GM18951 (cell line): ENCODE measurements around the gene CAPRIN2.

Source experiments
- POLR2A ChIP-seq: IDR thresholded peaks from 4 replicates; pipeline ENCODE4 v1.6.1; 2011; ENCODE audit warnings: mild to moderate bottlenecking; ENCODE audit not compliant: insufficient read length, insufficient read depth; ENCODE audit errors: extremely low read depth
- in situ Hi-C: fragments of 300-500 bp; cut with MboI; formaldehyde crosslinking; loops from one replicate; pipeline ENCODE4 v1.12.0; 2022; ENCODE audit warnings: low sequenced_read_pairs, mixed read lengths, inconsistent platforms; ENCODE audit not compliant: unreplicated experiment

Gene CAPRIN2

GRCh38 chr12:30706476-30706875 is 48.3 kb downstream of the CAPRIN2 start:
- in situ Hi-C loops: no loop called here

GRCh38 chr12:30701056-30701455 is 53.7 kb downstream of the CAPRIN2 start:
- no peak for TF ChIP-seq POLR2A
- in situ Hi-C loops: no loop called here

More at GRCh38 chr12:30706476-30706875, 48.3 kb downstream of the CAPRIN2 start:
- no peak for TF ChIP-seq POLR2A

- in situ Hi-C loops: no loop called here
- TF ChIP-seq POLR2A: no peak
Observed at GRCh38 chr12:30700216-30700900, 54.4 kb downstream of the CAPRIN2 start.

- in situ Hi-C loops: no loop called here
- no peak for TF ChIP-seq POLR2A
Observed at GRCh38 chr12:30698346-30698745, 56.4 kb downstream of the CAPRIN2 start.

GRCh38 chr12:30696943-30697342 is 57.8 kb downstream of the CAPRIN2 start:
- no peak for TF ChIP-seq POLR2A
- in situ Hi-C loops: no loop called here

- no peak for TF ChIP-seq POLR2A
- in situ Hi-C loops: no loop called here
Observed at GRCh38 chr12:30696486-30696885, 58.3 kb downstream of the CAPRIN2 start.

GRCh38 chr12:30696103-30696408 is 58.7 kb downstream of the CAPRIN2 start:
- TF ChIP-seq POLR2A: no peak
- in situ Hi-C loops: no loop called here

- in situ Hi-C loops: no loop called here
- TF ChIP-seq POLR2A: peak; percentile 57
Observed at GRCh38 chr12:30695199-30696102, 59.3 kb downstream of the CAPRIN2 start, which contains the start of gene IPO8. Gene IPO8 (minus strand): TSS chr12:30695869. CDS start chr12:30695647, 222 bp downstream.

- in situ Hi-C loops: no loop called here
- no peak for TF ChIP-seq POLR2A
Observed at GRCh38 chr12:30694412-30695198, 60.1 kb downstream of the CAPRIN2 start.

GRCh38 chr12:30692470-30692869 is 62.3 kb downstream of the CAPRIN2 start:
- in situ Hi-C loops: no loop called here
- no peak for TF ChIP-seq POLR2A

GRCh38 chr12:30691122-30691879 is 63.5 kb downstream of the CAPRIN2 start:
- no peak for TF ChIP-seq POLR2A
- in situ Hi-C loops: no loop called here

- TF ChIP-seq POLR2A: no peak
- in situ Hi-C loops: no loop called here
Observed at GRCh38 chr12:30687265-30687986, 67.3 kb downstream of the CAPRIN2 start.
